ENCODE results near the gene BLM.
"Not testable (repeated sequence)": the region's sequence is repeated elsewhere in the genome, so short reads cannot be mapped to it uniquely, and the experiment has no call there.

The BLM gene

DNA sequence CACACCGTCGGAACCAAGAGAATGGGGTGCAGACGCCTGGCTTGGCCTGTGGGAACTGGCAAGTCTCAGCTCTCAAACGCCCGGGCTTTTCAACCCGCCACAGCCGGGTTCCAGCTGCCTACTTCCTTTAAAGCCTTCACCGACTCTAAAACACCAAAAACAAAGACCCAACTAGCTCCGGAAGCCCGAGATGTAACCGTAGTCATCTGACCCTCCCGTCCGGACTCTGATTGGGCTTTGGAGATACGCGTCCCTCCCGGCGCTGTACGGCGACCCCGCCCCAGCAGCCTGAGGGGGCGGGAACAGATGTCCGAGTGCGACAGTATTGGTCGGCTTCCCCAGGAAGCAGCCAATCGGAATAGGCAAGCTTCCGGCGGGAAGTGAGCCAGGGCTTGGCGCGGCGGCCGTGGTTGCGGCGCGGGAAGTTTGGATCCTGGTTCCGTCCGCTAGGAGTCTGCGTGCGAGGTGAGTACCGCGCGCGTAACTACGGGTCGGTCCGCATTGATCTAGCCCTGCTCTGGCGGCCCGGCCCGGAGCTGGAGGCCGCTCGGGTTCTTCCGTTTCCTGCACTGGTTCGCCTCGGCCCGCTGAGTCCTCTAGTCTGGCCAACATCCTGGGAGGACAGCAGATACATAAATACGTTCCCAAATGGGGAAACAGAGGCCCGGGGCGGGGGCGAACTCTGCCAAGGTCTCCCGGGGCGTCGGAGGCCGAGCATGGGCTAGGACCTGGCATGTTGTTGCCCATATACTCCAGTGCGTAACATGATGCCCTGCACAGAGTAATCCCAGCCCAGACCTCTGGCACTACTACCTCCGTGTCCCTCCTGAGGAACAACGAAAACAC, at the start of gene BLM:
Gene BLM (plus strand): TSS at position 371 of the 846 bp plus-strand sequence. CDS start 30,047 bp downstream, outside the sequence.
- peak; percentile 94 for DNase-seq (ENCODE audit: low read depth)
- TF ChIP-seq CTCF (IDR thresholded peaks at IDR 0.05; ENCODE audit: low read depth, low read length, missing control alignments) = peak; percentile 5
- H3K4me3 ChIP-seq (ENCODE audit: low read depth, low read length) = peak within 1 kb of the TSS; percentile 91

- DNase-seq (ENCODE audit: low read depth); H3K4me3 ChIP-seq (ENCODE audit: low read depth, low read length): not testable (repeated sequence)
Observed at GRCh38 chr15:90667755-90668345, 49.3 kb upstream of the BLM start.

GRCh38 chr15:90670631-90671030, 46.5 kb upstream of the BLM start:
- DNase-seq (ENCODE audit: low read depth); H3K4me3 ChIP-seq (ENCODE audit: low read depth, low read length): not testable (repeated sequence)

DNA sequence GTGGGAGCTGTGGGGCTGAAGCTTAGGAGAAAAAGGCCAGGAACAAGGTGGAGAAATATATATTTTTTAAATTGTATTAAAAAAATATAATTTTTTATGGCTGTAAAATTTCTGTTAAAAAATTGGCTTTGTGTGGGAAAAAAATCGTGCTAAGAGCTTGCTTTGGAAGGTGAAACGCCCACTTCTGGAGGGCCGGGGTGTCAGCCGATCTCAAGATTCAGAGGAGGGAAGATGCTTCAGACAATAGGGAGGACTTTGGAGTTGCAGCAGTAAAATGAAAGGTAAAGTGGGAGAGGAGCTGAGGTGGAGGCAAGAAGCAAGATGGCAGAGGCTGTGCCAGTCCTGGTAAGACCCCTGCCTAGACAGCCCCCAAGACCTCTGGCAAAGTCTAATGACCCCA, 45.9 kb upstream of the BLM start:
- DNase-seq (ENCODE audit: low read depth) = no peak
- TF ChIP-seq CTCF (IDR thresholded peaks at IDR 0.05; ENCODE audit: low read depth, low read length, missing control alignments) = no peak
- H3K4me3 ChIP-seq (ENCODE audit: low read depth, low read length) = no peak overlapping the region

DNA sequence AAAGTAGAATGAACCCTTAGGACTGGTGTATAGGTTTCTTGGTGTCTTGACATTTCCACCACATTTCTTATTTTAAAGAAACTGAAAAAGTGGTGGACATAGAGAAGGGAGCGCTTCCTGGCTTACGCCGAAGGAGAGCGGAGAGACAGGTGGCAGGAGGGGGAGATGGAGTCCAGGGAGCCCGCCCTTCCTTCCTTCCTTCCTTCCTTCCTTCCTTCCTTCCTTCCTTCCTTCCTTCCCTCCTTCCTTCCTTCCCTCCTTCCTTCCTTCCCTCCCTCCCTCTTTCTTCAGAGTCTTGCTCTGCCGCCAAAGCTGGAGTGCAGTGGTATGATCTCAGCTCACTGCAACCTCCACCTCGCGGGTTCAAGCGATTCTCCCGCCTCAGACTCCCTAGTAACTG, 43.8 kb upstream of the BLM start:
- DNase-seq (ENCODE audit: low read depth); H3K4me3 ChIP-seq (ENCODE audit: low read depth, low read length): not testable (repeated sequence)

- no peak for TF ChIP-seq CTCF (IDR thresholded peaks at IDR 0.05; ENCODE audit: low read depth, low read length, missing control alignments)
- no peak for DNase-seq (ENCODE audit: low read depth)
- H3K4me3 ChIP-seq (ENCODE audit: low read depth, low read length) = no peak overlapping the region
Observed at GRCh38 chr15:90674476-90674875, 42.7 kb upstream of the BLM start.

DNA sequence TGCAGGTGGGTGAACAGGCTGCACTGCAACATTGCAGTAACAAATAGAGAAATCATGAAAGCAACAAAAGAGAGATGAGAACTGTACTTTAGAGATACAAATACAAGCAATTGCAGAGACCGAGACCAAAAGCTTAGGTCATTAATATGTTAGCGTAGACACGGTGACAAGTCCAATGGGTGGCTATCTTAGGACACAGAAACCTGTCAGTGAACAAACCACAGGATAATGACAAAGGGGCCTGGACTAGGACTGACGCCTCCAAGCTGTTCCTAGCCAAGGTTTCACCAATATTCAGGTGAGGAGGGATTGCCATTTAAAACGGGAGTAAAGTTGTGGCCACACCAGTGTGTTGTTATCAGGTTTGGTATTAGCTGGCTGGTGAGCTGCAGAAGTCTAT, 41.7 kb upstream of the BLM start:
- no peak overlapping the region for H3K4me3 ChIP-seq (ENCODE audit: low read depth, low read length)
- no peak for DNase-seq (ENCODE audit: low read depth)
- TF ChIP-seq CTCF (IDR thresholded peaks at IDR 0.05; ENCODE audit: low read depth, low read length, missing control alignments) = no peak

DNA sequence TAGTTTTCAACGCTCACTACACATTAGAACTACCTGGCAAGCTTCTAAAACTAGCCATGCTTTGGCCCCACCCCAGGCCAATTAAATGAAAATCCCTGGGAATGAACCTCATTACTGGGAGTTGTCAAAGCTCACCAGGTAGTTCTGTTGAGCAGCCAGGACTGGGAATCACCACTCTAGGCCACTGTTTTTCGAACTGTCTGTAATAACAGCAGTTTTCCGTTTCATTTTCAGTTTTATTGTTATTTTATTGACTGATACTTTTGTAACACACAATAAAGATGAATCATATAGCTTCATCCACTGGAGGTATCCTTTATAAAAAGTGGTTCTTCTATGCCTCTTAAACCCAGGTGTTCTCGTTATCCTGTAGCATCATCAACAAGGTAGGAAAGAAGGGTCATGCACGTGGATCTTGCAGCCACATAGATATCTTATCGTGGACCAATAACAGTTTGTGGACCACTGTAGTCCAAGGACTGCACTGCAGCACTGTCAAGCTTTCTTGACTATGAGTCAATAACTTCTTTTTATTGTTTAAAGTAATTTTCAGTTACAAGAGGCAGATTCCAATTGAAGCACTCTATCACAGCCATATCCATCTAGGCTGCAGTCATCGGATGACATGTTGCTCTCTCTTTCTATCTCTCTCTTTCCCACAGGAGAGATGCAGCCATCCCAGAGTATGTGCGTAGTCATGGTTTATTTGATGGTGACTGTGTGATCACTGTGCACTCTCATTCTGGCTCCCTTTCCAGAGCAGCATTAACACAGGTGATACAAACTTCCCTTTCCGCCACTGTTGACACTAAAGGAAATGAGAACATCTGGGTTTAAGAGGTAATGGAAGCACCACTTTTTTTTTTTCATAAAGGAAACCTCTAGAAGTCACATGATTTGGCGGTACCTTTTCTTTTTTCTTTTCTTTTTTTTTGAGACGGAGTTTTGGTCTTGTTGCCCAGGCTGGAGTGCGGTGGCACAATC, 39.0 kb upstream of the BLM start:
- no peak for TF ChIP-seq CTCF (IDR thresholded peaks at IDR 0.05; ENCODE audit: low read depth, low read length, missing control alignments)
- no peak overlapping the region for H3K4me3 ChIP-seq (ENCODE audit: low read depth, low read length)
- DNase-seq (ENCODE audit: low read depth) = no peak
